A375 (cell line): ENCODE data around the gene NELL2. TPM values are rescaled to one million over a fixed set of nuclear protein-coding genes. Genes with fewer than 3 reads are reported as not detected.

Experiments
- small RNA-seq: library from RNA; depleted of rRNA; stranded (forward); fragments of <200 nt; gene quantifications from one replicate; pipeline ENCODE3, GENCODE V24; 2014
- total RNA-seq: library from RNA; depleted of rRNA; stranded (reverse); fragments of >200 nt; shearing (Covaris generic); gene quantifications from 2 replicates; pipeline ENCODE4 v1.2.3, GENCODE V29; 2014; rRNA removed

The NELL2 gene
- 2.5 and 4.5 TPM in 2 replicates for total RNA-seq

GRCh38 chr12:44875954-44876543, at the start of gene NELL2:
Gene NELL2, minus strand, starts transcription at chr12:44876315. Its CDS starts 446 bp downstream, at chr12:44875869.

Small RNA genes within 50 kb of the gene (small RNA-seq; reads per million reads assigned to genes)
- not detected for gene RF00019

Other genes with a start within 250 kb of the NELL2 start
- gene DBX2, start 174.8 kb upstream of the NELL2 start, total RNA-seq: not detected in 2 replicates